Measurements from ENCODE around the gene ISYNA1.

The ISYNA1 gene

DNA sequence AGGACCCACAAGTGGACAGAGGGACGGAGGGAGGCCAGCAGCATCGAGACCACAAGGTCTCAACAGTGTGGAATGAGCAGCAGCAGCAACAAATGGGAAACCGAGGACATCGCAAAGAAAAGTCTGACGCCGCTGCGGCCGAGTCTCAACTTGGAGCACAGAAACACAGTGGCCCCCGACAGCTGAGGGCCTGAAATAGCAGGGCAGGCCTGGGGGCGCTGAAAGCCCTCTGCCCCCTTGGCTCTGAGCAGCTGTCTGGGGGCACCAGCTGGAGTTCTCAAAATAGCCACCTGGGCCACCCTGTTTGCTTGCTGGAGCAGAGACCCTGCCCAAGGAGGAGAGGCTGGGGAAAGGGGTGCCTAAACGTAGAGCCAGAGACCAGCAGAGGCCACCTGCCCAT, 5.9 kb upstream of the ISYNA1 start:
- DNase-seq (ENCODE audit: low read depth in 2 of 2) = no peak

DNA sequence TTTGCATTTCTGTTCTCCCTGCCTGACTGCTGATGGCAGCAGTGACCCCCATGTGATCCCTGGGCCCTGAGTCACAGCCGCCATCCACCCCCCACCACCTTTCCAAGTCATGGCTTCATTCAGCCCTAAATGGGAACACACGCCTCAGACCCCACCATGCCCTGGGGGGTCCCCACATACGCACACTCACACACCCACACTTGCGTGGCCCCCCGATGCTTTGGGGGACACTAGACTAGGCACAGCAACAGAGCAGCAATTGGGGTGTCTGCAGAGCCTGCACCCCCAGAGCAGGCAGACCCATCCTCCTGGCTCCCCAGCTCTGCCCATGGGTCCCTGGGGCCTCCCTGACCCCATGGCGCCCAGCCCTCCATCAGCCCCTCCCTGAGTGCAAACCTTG, 5.5 kb upstream of the ISYNA1 start:
- no peak for DNase-seq (ENCODE audit: low read depth in 2 of 2)

DNA sequence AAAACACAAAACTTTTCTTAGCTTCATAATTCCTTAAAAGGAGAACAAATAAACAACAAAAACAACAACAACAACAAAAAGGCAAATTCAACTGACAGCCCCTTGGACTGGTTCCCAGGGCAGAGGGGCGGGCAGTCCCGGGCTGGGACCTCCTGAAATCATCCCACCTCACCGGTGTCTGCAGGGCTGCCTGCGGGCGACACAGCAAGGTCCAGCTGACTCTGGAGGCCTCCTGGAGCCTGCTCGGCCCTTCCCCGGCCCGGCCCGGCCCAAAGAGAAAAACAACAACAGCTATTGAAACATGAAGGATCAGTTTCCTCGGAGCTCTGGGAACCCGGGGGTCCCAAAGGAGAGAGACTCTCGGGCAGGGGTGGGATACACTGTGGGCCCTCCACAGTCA, 5.0 kb upstream of the ISYNA1 start:
- no peak for DNase-seq (ENCODE audit: low read depth in 2 of 2)

- DNase-seq (ENCODE audit: low read depth in 2 of 2) = no peak
Observed at GRCh38 chr19:18441804-18442788, 4.2 kb upstream of the ISYNA1 start.

GRCh38 chr19:18440936-18441803, 3.2 kb upstream of the ISYNA1 start:
- DNase-seq (ENCODE audit: low read depth in 2 of 2) = no peak

- DNase-seq (ENCODE audit: low read depth in 2 of 2) = no peak
Observed at GRCh38 chr19:18440415-18440877, 2.5 kb upstream of the ISYNA1 start.

DNA sequence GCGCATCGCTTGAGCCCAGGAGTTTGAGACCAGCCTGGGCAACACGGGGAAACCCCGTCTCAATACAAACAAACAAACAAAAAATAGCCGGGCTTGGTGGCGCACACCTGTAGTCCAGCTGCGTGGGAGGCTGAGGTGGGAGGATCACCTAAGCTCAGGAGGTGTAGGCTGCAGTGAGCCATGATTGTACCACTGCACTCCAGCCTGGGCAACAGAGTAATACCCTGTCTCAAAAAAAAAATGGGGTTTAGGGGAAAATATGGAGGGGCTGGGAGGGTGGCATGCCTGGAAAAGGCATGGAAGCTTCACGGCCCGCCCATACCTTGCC, 1.9 kb upstream of the ISYNA1 start:
- no peak for DNase-seq (ENCODE audit: low read depth in 2 of 2)

GRCh38 chr19:18439025-18439909, 1.3 kb upstream of the ISYNA1 start:
- DNase-seq (ENCODE audit: low read depth in 2 of 2) = peak in 1 of 2 experiments; percentile 48

DNA sequence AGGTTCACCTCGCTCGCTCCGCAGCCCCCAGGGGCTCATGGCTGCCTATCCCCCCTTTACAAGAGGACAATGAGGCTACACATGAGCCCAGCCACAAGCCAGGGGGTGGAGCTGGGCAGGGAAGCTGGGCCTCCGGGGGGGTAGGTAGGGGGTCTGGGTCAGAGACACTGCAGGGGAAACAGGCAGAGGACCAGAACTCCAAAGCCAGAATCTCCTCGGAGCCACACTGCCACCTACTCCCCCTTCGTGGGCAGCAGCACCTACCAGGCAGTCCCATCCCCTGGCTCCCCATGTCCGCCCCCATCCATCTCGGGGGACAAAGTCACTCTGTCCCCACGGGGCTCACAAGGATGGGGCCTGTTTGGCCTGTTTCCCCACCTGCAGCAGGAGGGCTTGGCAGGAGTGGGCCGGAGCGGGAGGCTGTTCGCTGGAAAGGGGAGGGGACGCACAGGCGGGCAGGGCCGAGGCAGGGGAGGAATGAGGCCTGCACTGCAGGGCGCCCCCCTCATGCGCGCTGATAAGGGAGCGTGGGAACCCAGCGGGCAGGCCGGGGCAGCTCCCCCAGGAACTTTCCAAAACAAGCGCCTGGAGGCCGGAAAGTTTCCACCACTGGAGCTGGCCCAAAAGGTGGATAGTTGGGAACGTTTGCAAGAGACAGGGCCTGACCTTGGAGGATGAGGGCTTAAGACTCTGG, 545 bp upstream of the ISYNA1 start:
- DNase-seq (ENCODE audit: low read depth in 2 of 2) = no peak

- peak; percentile 37 to 65 for DNase-seq (ENCODE audit: low read depth in 2 of 2)
Observed at GRCh38 chr19:18436671-18437490, 1.1 kb downstream of the ISYNA1 start.

DNA sequence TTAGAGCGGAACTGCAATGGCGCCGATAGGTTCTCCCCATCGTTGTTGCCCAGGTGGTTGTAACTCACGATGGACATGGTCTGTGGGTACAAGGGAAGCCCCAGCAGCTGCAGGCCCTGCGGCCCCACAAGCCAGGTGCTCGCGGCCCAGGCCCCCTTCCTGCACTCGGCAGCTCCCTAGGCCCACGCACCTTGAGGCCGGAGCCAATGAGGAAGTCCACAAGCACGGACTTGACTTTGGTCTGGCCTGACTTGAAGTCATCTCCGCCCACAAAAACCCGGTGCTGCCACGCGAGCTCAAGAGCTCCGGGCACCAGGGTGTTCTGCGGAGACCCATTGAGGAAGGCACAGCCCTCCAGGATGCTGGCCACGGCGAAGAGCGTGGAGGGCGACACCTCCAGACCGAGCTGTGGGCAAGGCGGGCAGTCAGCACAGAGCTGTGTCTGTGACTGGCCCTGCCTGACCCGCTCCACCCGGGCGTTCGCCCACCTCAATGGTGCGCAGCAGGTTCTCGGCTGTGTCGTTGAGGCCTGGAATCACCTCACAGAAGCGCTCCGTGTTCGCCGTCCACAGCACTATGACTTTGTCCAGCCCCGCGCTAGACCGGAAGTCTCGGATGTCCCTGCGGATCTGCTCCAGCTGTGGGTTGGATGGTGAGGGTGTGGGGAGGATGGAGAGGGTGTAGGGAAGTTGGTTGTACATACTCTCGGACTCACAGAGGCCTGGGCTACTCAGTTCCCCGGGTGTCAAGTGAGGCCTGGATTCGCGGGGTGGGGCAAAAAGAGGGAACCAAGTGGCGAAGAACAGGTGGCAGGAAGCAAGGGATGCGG, 1.9 kb downstream of the ISYNA1 start:
- no peak for DNase-seq (ENCODE audit: low read depth in 2 of 2)

DNA sequence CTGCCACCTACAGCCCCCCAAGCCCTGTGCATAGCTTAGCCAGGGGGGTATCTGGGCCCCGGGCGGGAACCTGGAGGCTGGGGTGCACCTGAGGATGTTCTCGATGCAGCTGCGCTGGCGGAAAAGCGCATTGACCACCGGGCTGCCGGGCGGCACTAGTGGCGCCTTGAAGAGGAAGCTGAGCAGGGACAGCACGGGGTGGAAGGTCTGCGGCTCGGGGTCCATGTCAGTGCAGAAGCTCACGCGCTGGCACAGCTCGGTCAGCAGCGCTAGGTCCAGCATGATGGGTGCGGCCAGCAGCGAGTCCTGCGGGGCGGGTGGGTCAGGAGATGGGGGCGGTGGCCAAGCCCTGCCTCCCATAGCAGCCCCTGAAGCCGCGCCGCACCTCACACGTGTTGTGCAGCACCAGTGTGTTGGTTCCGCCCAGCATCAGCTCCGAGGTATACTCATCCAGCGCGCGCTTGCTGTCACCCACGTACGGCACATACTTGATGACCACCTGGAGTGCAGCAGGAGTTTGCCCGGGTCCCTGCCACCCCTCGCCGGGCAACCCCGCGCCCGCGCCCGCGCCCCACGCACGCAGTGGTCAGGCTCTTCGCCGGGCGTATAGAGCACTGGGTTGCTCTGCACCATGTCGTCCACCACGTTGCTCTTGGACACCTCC, 2.6 kb downstream of the ISYNA1 start:
- DNase-seq (ENCODE audit: low read depth in 2 of 2) = no peak

DNA sequence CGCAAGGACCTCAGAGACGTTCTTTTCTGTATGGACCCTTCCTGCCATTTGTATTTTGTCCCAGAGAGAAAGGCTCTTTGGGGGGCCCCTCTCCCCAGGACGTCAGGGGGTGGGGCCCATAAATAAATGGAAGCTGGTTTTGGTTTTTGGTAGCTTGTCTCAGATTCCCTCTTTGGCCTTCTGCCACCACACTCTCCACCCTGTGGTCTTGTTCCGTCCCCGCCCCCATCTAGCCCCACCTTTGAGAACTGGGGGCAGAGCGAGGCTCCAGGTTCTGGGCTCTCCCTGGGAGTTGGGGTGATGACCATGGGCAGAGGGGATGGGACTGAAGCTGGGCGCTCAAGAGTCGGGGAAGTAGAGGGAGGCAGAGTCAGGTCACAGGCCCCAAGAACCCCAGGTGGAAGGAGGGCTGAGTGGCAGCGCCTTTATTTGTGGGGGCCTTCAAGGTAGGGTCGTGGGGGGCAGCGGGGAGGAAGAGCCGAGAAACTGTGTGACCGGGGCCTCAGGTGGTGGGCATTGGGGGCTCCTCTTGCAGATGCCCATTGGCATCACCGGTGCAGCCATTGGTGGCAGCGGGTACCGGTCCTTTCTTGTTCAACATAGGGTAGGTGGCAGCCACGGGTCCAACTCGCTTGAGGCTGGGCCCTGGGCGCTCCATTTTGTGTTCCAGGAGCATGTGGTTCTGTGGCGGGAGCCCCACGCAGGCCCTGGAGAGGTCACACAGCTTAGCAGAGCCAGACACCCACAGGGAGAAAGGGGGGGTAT, 3.3 kb downstream of the ISYNA1 start:
- DNase-seq (ENCODE audit: low read depth in 2 of 2) = no peak

- no peak for DNase-seq (ENCODE audit: low read depth in 2 of 2)
Observed at GRCh38 chr19:18433735-18434398, 4.1 kb downstream of the ISYNA1 start.

DNA sequence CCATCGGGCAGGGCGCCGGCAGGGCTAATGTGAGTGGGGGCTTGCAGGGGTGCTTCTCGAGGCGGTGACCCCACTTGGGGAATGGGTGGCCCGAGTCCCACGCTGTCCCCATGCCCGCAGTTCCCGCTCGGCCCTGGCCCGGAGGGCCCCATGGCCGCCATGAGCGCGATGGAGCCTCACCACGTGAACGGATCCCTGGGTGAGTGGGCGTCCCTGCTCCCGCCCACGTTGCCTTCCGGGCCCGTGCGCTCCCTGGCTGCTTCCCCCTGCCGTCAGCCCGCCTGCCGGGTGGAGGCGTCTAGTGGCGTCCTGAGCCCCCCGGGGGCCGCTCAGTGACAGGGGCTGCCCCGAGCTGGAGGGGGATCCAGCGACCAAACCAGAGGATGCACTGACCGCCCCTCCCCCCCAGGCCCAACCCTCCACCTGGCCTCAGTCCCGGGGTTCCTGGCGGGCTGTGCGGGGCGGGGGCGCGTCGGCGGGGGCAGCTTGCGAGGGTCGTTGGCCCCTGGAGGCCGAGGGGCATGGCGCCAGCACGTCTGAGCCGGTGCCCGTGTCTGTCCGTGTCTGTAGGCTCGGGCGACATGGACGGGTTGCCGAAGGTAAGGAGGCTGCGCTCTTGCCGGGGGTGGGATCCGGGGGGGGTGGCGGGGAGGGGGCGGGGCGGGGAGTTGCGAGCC, 4.8 kb downstream of the ISYNA1 start:
- no peak for DNase-seq (ENCODE audit: low read depth in 2 of 2)

DNA sequence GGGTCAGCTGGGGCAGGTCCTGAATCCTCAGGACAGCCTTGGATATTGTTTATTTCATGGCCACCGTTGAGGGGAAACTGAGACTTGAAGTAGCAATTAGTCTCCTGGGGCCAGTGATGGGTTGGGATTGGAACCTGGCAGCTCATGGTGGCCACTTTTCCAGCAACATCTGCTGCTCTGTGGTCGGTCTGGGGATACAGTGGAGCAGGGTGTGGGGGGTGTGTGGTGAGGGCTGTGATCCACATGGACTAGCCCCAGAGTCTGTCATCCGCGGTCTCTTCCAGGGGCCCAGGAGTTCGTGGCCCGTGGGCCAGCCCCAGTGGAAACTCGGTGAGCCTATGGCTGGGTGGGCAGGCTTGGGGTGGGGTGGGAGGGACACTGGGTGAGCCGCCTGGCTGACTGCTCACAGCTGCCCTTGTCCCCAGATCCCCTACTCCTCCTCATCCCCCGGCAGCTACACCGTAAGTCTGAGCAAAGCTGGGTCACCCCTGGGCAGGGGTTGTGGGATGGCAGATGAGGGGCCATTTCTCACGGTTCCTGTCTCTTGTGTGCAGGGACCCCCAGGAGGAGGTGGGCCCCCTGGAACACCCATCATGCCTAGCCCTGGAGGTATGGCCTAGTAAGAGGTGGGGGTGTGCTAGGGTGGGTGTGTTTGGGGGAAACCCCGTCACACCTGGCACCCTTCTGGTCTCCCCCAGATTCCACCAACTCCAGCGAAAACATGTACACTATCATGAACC, 5.5 kb downstream of the ISYNA1 start:
- no peak for DNase-seq (ENCODE audit: low read depth in 2 of 2)

Measured in fibroblast of skin of left quadriceps (primary cell).